SIG-M5 treated with dmso at 0.1 percent for 504 hours (cell line): ENCODE measurements around the gene ZW10.
"Not testable (repeated sequence)": the region's sequence is repeated elsewhere in the genome, so short reads cannot be mapped to it uniquely, and the experiment has no call there.

ENCODE experiments used
- DNase-seq: peaks from one replicate; lab custom pipeline; 2025; ENCODE audit not compliant: unreplicated experiment; lab: John Stamatoyannopoulos, UW

ZW10 gene

GRCh38 chr11:113760241-113760640, 13.3 kb downstream of the ZW10 start:
- no peak for DNase-seq

GRCh38 chr11:113752932-113753331, 20.6 kb downstream of the ZW10 start:
- DNase-seq = no peak

GRCh38 chr11:113736323-113736722, 37.2 kb downstream of the ZW10 start:
- DNase-seq = no peak

GRCh38 chr11:113732092-113732491, 41.4 kb downstream of the ZW10 start:
- no peak for DNase-seq

- DNase-seq = peak; percentile 9
Measured at GRCh38 chr11:113730887-113731726, 42.4 kb downstream of the ZW10 start.

GRCh38 chr11:113729456-113729855, 44.0 kb downstream of the ZW10 start:
- DNase-seq = no peak

- peak; percentile 16 for DNase-seq
Measured at GRCh38 chr11:113728814-113729213, 44.7 kb downstream of the ZW10 start.

GRCh38 chr11:113725913-113726312, 47.6 kb downstream of the ZW10 start:
- DNase-seq = no peak

GRCh38 chr11:113725407-113725806, 48.1 kb downstream of the ZW10 start:
- DNase-seq = no peak

GRCh38 chr11:113724778-113725177, 48.7 kb downstream of the ZW10 start:
- no peak for DNase-seq

- DNase-seq = no peak
Measured at GRCh38 chr11:113723787-113724186, 49.7 kb downstream of the ZW10 start.

- DNase-seq = no peak
Measured at GRCh38 chr11:113722934-113723333, 50.6 kb downstream of the ZW10 start.

GRCh38 chr11:113722221-113722620, 51.3 kb downstream of the ZW10 start:
- DNase-seq = no peak

GRCh38 chr11:113721462-113722066, 51.9 kb downstream of the ZW10 start:
- no peak for DNase-seq

- DNase-seq = not testable (repeated sequence)
Measured at GRCh38 chr11:113720478-113720877, 53.0 kb downstream of the ZW10 start.

GRCh38 chr11:113715882-113716625, 57.4 kb downstream of the ZW10 start:
- no peak for DNase-seq

- DNase-seq = no peak
Measured at GRCh38 chr11:113715273-113715672, 58.2 kb downstream of the ZW10 start.

- no peak for DNase-seq
Measured at GRCh38 chr11:113710989-113711388, 62.5 kb downstream of the ZW10 start.

GRCh38 chr11:113705871-113706655, 67.4 kb downstream of the ZW10 start, which contains the start of gene TMPRSS5:
TMPRSS5 (minus strand) TSS chr11:113706308; CDS start chr11:113706224, 84 bp downstream.
- DNase-seq = no peak

- DNase-seq = not testable (repeated sequence)
Measured at GRCh38 chr11:113703551-113703950, 69.9 kb downstream of the ZW10 start.

- no peak for DNase-seq
Measured at GRCh38 chr11:113701491-113701890, 72.0 kb downstream of the ZW10 start.
